OCI-LY7 (cell line): ENCODE measurements around the gene TAOK1. TPM values are rescaled to one million over a fixed set of nuclear protein-coding genes. Genes with fewer than 3 reads are reported as not detected.

Source experiments
- BruUV-seq: library from RNA; stranded (reverse); fragments of 400-500 nt; replicated peaks from 2 replicates; lab custom pipeline; 2021; lab: Mats Ljungman, UMichigan
- CTCF ChIA-PET: fragments of 300-600 bp; sonication (Branson Sonifier 250); formaldehyde crosslinking; loops from one replicate; lab custom pipeline; 2022; ENCODE audit warnings: antibody characterized with exemption; ENCODE audit not compliant: unreplicated experiment; lab: Charles Lee
- POLR2A ChIA-PET: fragments of 300-600 bp; sonication (Branson Sonifier 250); formaldehyde crosslinking; loops from one replicate; lab custom pipeline; 2022; ENCODE audit warnings: antibody characterized with exemption; lab: Charles Lee
- DNase-seq: peaks from one replicate; pipeline ENCODE4 v3.0.0-alpha.2; 2015; ENCODE audit warnings: low spot score
- H2AFZ ChIP-seq: fragments of 200-600 bp; sonication (generic), shearing (Covaris generic); 2 replicates; pipeline ENCODE4 v1.6.1; 2014; ENCODE audit warnings: mild to moderate bottlenecking, antibody characterized with exemption, low read length, moderate library complexity
- H3K27ac ChIP-seq: fragments of 200-600 bp; sonication (generic); 2 replicates; pipeline ENCODE4 v1.5.1; 2014; ENCODE audit warnings: mixed run types, low read depth, mild to moderate bottlenecking, moderate library complexity, low read length, inconsistent platforms; ENCODE audit not compliant: poor library complexity, severe bottlenecking
- H3K36me3 ChIP-seq: fragments of 200-600 bp; sonication (generic); 2 replicates; pipeline ENCODE4 v1.6.1; 2014; ENCODE audit warnings: mild to moderate bottlenecking, antibody characterized with exemption, low read length, moderate library complexity, mixed read lengths; ENCODE audit not compliant: insufficient read depth
- H3K4me1 ChIP-seq: fragments of 200-600 bp; sonication (generic); 2 replicates; pipeline ENCODE4 v1.5.1; 2014; ENCODE audit warnings: mild to moderate bottlenecking, low read length; ENCODE audit not compliant: insufficient read depth, poor library complexity, severe bottlenecking
- H3K4me2 ChIP-seq: fragments of 200-600 bp; sonication (generic); 2 replicates; pipeline ENCODE4 v1.6.1; 2014; ENCODE audit warnings: mild to moderate bottlenecking, low read length
- H3K4me3 ChIP-seq: fragments of 200-600 bp; sonication (generic); 2 replicates; pipeline ENCODE4 v1.5.1; 2014; ENCODE audit warnings: mild to moderate bottlenecking, low read depth, low read length; ENCODE audit not compliant: poor library complexity, severe bottlenecking
- H3K79me2 ChIP-seq: fragments of 200-600 bp; sonication (generic); 2 replicates; pipeline ENCODE4 v1.6.1; 2016; ENCODE audit warnings: low read depth, mild to moderate bottlenecking, low read length, moderate library complexity, mixed read lengths; ENCODE audit not compliant: insufficient read depth
- H3K9me2 ChIP-seq: fragments of 200-600 bp; sonication (generic); 2 replicates; pipeline ENCODE4 v1.6.1; 2016; ENCODE audit warnings: mild to moderate bottlenecking, low read length, mixed read lengths; ENCODE audit not compliant: insufficient read depth
- H3K9me3 ChIP-seq: fragments of 200-600 bp; sonication (generic); 2 replicates; pipeline ENCODE4 v1.6.1; 2014; ENCODE audit warnings: mild to moderate bottlenecking, mixed run types, low read length, mixed read lengths
- H4K20me1 ChIP-seq: fragments of 200-600 bp; sonication (generic); 2 replicates; pipeline ENCODE4 v1.6.1; 2014; ENCODE audit warnings: mild to moderate bottlenecking, antibody characterized with exemption, low read length, moderate library complexity, mixed read lengths; ENCODE audit not compliant: insufficient read depth
- EZH2phosphoT487 ChIP-seq: fragments of 200-600 bp; sonication (generic); IDR thresholded peaks from 2 replicates; pipeline ENCODE4 v1.6.1; 2018; ENCODE audit warnings: low read depth, borderline replicate concordance, mild to moderate bottlenecking, mixed run types, antibody characterized with exemption, low read length, moderate library complexity, mixed read lengths
- intact Hi-C: fragments of 100-400 bp; cut with micrococcal nuclease; formaldehyde crosslinking; loops from one replicate; pipeline ENCODE4 v1.10.0; 2022; ENCODE audit not compliant: unreplicated experiment
- total RNA-seq, 2 experiments: library from RNA; depleted of rRNA in 1 of 2; stranded (reverse); fragments of >200 nt in 1 of 2; shearing (Covaris generic) in 1 of 2; gene quantifications; 2 replicates each; pipeline ENCODE4 v1.2.3, GENCODE V29; 2014 to 2022
- TF ChIP-seq, protein P1 (sequence below): fragments of 200-600 bp; sonication (generic); conservative IDR thresholded peaks from 2 replicates; pipeline ENCODE4 v1.5.1; 2014; ENCODE audit warnings: mild to moderate bottlenecking, antibody characterized with exemption, low read length, moderate library complexity, mixed read lengths

Gene TAOK1
- total RNA-seq, 2 experiments from 2014 or later, result 30.4 to 46.8 TPM

- DNase-seq, result no peak
- Histone ChIP-seq H2AFZ (no peak overlapping the region), H3K4me1 (peaks cover 13% of the 10 kb centered on the region), H3K27ac (no peak overlapping the region), H4K20me1 (no peaks in the 10 kb centered on the region), H3K4me2 (no peak overlapping the region), H3K36me3 (peaks cover 45% of the 10 kb centered on the region), H3K9me2 (no peaks in the 10 kb centered on the region), H3K4me3 (no peak overlapping the region), H3K79me2 (peaks cover 70% of the 10 kb centered on the region), H3K9me3 (peaks cover 21% of the 10 kb centered on the region; the same call in 1 of the 2 replicates)
- ChIA-PET CTCF (no interaction called here), POLR2A (no interaction called here)
- intact Hi-C loops, result no loop called here
- TF ChIP-seq, protein P1, sequence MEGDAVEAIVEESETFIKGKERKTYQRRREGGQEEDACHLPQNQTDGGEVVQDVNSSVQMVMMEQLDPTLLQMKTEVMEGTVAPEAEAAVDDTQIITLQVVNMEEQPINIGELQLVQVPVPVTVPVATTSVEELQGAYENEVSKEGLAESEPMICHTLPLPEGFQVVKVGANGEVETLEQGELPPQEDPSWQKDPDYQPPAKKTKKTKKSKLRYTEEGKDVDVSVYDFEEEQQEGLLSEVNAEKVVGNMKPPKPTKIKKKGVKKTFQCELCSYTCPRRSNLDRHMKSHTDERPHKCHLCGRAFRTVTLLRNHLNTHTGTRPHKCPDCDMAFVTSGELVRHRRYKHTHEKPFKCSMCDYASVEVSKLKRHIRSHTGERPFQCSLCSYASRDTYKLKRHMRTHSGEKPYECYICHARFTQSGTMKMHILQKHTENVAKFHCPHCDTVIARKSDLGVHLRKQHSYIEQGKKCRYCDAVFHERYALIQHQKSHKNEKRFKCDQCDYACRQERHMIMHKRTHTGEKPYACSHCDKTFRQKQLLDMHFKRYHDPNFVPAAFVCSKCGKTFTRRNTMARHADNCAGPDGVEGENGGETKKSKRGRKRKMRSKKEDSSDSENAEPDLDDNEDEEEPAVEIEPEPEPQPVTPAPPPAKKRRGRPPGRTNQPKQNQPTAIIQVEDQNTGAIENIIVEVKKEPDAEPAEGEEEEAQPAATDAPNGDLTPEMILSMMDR, result no peak
- no peak for TF ChIP-seq EZH2phosphoT487
- BruUV-seq, result no TSS peak
These were observed 40.1 kb downstream of the TAOK1 start for GRCh38 chr17:29430275-29430674.

DNA sequence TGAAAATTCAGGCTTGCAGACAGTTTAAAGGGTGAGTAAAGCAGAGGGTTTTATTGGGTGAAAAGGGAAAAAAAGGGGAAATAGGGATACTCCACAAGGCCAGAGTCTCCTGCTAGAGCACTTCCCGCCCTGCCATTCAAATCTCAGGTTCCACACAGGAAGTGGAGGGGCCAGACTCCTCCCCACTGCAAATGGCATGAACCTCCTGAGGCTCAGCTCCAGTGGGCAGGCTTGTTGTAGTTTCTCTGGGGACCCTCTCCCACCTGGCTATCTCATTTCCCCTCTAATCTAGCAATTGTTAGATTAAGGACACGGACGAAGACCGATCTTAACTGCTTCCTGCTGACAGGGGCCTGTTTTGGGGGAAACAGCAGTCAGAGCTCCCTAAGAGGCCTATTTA lies 43.4 kb downstream of the TAOK1 start:
- no TSS peak for BruUV-seq
- no peak overlapping the region for H3K27ac ChIP-seq
- no peaks in the 10 kb centered on the region for H4K20me1 ChIP-seq
- POLR2A ChIA-PET, result interaction anchor here (1.2 kb wide), 1 partner anchor 12 kb away, joined by 3 read pairs; no protein-coding TSS in a partner anchor
- CTCF ChIA-PET, result no interaction called here
- no peak overlapping the region for H3K4me3 ChIP-seq
- H3K4me2 ChIP-seq, result peak overlapping the region; percentile 19; the same call in 1 of the 2 replicates
- DNase-seq, result peak; percentile 21
- peaks cover 15% of the 10 kb centered on the region; the same call in 1 of the 2 replicates for H3K9me3 ChIP-seq
- peaks cover 13% of the 10 kb centered on the region for H3K4me1 ChIP-seq
- no peak for TF ChIP-seq EZH2phosphoT487
- TF ChIP-seq, protein P1, result no peak
- H3K9me2 ChIP-seq, result no peaks in the 10 kb centered on the region
- peaks cover 59% of the 10 kb centered on the region for H3K79me2 ChIP-seq
- H2AFZ ChIP-seq, result no peak overlapping the region
- peaks cover 28% of the 10 kb centered on the region for H3K36me3 ChIP-seq
- intact Hi-C loops, result no loop called here

DNA sequence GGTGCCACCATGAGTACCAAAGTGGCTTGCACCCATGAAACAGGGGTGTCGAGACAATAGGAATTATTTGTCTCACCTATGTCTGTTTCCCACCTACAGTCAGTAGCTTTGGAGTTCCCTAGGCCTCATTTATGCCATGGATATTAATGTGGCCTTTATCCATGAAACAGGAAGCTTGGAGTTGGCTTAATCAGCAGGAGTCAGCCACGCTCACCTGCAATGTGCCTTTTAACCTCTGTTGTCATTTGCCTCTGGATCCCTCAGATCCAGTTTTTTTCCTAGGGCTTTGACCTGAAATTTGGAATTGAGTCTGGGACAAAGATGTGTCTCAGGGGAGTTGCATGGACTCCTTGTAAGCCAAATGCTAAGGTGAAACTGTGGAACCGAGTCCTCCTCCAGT lies 44.4 kb downstream of the TAOK1 start:
- Histone ChIP-seq H4K20me1 (no peaks in the 10 kb centered on the region), H3K36me3 (peaks cover 18% of the 10 kb centered on the region)

More for the DNA sequence above, 44.4 kb downstream of the TAOK1 start:
- Histone ChIP-seq H2AFZ (no peak overlapping the region), H3K4me3 (no peak overlapping the region), H3K4me1 (peaks cover 13% of the 10 kb centered on the region), H3K9me3 (peaks cover 6% of the 10 kb centered on the region; the same call in 1 of the 2 replicates), H3K9me2 (no peaks in the 10 kb centered on the region), H3K4me2 (no peak overlapping the region), H3K79me2 (peaks cover 54% of the 10 kb centered on the region; the same call in 1 of the 2 replicates), H3K27ac (no peak overlapping the region)
- DNase-seq, result no peak
- intact Hi-C loops, result no loop called here
- no peak for TF ChIP-seq EZH2phosphoT487
- TF ChIP-seq, protein P1, result no peak
- ChIA-PET POLR2A (no interaction called here), CTCF (no interaction called here)
- no TSS peak for BruUV-seq
